Stimulated activated naive CD8-positive, alpha-beta T cell treated with anti-CD3 and anti-CD28 coated beads, Interleukin-15, Interleukin-2, amounts not matched to agents 100 ng/mL and 50 ng/mL, for 24 hours (primary cell): Measurements from ENCODE around the gene SLC22A16.
"Not testable (repeated sequence)": the region's sequence is repeated elsewhere in the genome, so short reads cannot be mapped to it uniquely, and the experiment has no call there.

Experiments used
- H3K27ac Mint-ChIP-seq: one replicate; pipeline ENCODE4 v1.8.0; 2021; ENCODE audit warnings: mild to moderate bottlenecking, mixed read lengths
- H3K27me3 Mint-ChIP-seq: one replicate; pipeline ENCODE4 v1.8.0; 2021; ENCODE audit warnings: mixed read lengths
- H3K36me3 Mint-ChIP-seq: one replicate; pipeline ENCODE4 v1.8.0; 2021; ENCODE audit warnings: low read depth, mixed read lengths
- H3K4me1 Mint-ChIP-seq: one replicate; pipeline ENCODE4 v1.8.0; 2021; ENCODE audit warnings: low read depth, mixed read lengths
- H3K4me3 Mint-ChIP-seq: one replicate; pipeline ENCODE4 v1.8.0; 2021; ENCODE audit warnings: mild to moderate bottlenecking, mixed read lengths
- H3K9me3 Mint-ChIP-seq: one replicate; pipeline ENCODE4 v1.8.0; 2021; ENCODE audit warnings: mixed read lengths

The SLC22A16 gene

DNA sequence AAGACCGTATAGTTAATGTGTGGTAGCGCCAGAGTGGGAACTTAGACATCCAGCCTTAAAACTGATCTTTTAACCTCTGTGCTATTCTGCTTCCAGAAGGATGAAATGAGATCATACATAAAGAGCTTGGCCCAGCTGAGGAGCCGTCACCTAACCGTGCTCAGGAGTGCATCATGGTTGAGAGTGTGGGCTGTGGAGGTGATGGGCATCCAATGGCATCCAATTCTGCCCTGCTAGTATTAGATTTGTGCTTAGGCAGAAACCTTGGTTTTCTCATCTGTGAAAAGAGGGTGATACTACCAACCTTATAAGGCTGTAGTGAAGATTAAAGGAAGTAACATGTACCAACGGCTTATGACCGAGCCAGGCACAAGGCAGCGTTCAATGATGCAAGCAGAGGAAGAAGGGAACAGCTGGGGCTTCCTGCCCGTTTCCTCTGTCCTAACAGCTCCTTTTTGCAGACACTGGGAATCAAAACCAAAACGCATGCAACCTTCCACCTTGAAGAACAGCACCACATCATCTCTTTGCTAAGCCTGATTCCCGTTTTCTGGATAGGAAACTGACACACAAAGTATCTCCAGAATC is 1.3 kb downstream of the SLC22A16 start:
- Mint-ChIP-seq H3K4me3 (peak overlapping the region; percentile 58), H3K36me3 (no peaks in the 10 kb centered on the region), H3K9me3 (no peaks in the 10 kb centered on the region), H3K4me1 (peaks cover 10% of the 10 kb centered on the region), H3K27me3 (peaks cover 39% of the 10 kb centered on the region), H3K27ac (no peak overlapping the region)

DNA sequence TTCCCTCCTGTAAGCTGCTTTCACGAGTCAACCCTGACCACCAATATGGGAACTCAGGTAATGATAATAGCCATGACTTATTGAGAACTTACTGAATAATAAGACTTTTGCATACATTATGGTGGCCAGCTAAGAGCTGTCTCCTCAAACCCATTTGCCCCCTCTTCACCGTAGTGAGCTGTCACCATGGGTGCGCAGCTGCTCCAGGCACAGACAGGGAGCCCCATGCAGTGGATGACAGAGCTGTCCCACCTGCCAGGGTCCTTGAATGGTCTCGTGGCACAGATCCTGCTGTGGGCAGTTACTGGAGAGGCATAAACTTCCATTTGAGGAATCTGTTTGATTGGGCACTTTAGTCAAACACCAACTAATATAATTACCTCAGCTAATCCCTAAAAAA is 1.9 kb downstream of the SLC22A16 start:
- Mint-ChIP-seq H3K27ac (no peak overlapping the region), H3K27me3 (peaks cover 39% of the 10 kb centered on the region), H3K4me3 (no peak overlapping the region), H3K4me1 (peaks cover 10% of the 10 kb centered on the region), H3K36me3 (no peaks in the 10 kb centered on the region), H3K9me3 (no peaks in the 10 kb centered on the region)

DNA sequence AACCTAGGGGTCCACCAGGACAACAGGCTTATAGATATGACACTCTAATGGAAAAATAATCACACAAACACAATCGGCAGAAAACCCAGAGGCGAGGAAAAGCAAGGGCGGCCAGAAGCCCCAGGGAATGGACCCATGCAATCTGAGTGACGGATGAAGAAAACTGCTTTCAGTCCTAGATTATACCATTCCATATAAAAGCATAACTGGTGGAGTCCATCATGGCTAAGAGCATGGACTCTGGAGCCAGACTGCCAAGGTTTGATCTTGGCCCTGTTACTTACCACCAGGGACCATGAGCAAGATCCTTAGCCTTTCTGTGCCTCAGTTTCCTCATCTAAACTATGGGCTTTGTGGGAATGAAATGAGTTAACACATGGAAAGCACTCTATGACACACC is 3.7 kb downstream of the SLC22A16 start:
- no peak overlapping the region for H3K27ac Mint-ChIP-seq
- H3K4me3 Mint-ChIP-seq: no peak overlapping the region
- no peaks in the 10 kb centered on the region for H3K36me3 Mint-ChIP-seq
- H3K4me1 Mint-ChIP-seq: peaks cover 10% of the 10 kb centered on the region
- no peaks in the 10 kb centered on the region for H3K9me3 Mint-ChIP-seq
- H3K27me3 Mint-ChIP-seq: peaks cover 29% of the 10 kb centered on the region

DNA sequence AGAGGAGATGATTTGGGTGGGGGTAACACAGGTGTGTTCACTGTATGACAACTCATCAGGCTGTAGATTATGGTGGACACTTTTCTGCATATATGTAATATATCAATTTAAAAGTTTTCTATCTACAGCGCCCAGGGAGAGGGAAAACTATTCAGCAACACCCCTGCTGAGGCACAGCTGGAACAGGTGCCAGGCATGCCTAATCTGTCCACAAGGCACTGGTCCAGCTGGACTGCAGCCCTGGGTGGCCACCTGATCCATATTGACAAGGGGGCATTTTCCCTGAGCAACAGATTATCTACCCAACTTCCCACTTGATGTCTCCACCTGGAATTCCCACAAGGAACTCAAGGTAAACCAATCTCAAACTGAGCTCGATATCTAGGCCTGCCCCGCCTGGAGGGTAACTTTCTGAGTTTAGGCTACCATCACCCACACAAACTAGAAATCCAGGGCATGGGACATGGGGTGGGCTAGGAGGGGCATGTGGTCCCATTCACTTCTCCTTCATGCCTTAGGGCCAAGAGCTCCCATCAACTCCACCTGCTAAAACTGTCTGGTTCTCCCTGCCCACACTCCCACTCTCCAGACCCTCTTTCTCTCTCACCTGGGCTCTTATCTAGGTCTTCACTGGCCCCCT is 4.6 kb downstream of the SLC22A16 start:
- Mint-ChIP-seq H3K36me3 (no peaks in the 10 kb centered on the region), H3K27ac (no peak overlapping the region), H3K9me3 (no peaks in the 10 kb centered on the region), H3K4me1 (peaks cover 10% of the 10 kb centered on the region), H3K4me3 (no peak overlapping the region), H3K27me3 (peaks cover 32% of the 10 kb centered on the region)

DNA sequence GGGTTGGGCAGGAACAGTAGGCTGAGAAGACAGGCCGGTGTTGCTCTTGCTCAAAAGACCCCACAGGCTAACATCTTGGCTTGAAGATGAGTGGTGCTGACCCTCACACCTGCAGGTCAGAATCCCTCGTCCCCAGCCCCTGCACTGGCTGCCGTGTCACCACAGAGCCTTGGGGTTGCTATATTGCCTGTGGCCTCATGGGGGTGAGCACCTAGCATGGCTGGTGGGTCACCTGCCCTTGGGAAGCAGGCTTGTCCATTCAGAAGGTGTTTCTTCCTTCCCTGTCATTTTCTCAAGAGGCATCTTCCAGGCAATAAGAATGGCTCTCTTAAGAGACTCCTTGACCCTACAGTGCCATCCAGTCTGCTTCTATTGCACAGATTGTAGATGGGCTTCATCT is 7.7 kb downstream of the SLC22A16 start:
- H3K4me3 Mint-ChIP-seq: no peak overlapping the region
- H3K27me3 Mint-ChIP-seq: peaks cover 9% of the 10 kb centered on the region
- H3K9me3 Mint-ChIP-seq: peaks cover 4% of the 10 kb centered on the region
- no peaks in the 10 kb centered on the region for H3K36me3 Mint-ChIP-seq
- no peaks in the 10 kb centered on the region for H3K4me1 Mint-ChIP-seq
- no peak overlapping the region for H3K27ac Mint-ChIP-seq

DNA sequence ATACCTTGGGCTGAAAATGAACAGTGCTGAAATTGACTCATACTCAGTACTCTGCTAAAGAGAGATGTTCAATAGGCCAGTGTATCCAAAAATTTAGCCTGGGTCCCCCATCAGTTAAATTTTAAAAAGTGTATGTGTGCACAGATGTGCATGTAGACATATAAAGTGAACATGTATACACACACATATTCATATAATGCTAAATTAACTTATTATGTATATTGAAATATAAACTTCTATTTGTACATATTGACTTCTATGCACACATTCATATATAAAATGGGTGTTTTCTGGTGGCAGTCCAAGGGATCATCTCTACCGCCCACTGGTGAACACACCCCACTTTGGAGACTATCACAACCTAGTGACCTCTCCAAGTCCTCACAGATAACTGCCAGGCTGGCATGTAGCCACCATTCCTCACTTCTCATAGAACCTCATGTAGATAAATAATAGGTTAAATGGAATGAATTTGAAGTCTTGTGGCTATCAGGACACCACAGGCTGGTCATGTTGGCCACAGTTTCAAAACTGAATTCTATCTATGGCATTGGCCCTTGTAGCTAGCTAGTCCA is 8.8 kb downstream of the SLC22A16 start:
- H3K4me1 Mint-ChIP-seq: no peaks in the 10 kb centered on the region

DNA sequence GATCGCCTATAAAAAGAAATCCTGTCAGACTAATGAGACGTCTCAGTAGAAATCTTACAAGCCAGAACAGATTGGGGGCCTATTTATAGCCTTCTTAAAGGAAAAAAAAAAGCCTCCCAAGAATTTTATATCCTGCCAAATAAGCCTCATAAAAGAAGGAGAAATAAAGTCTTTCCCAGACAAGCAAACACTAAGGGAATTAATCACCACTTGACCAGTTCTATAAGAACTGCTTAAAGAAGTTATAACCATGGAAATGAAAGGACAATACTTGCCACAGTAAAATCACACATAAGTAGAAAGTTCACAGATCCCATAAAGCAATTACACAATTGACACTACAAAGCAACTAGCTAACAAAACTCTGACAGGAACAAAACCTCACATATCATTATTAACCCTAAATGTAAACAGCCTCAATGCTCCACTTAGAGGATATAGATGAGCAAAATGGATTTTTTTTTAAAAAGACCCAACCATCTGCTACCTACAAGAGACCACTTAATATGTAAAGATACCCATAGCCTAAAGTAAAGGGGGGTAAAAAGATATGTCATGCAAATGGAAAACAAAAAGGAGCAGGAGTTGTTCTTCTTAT is 13.4 kb downstream of the SLC22A16 start:
- Mint-ChIP-seq H3K4me3 (no peak overlapping the region), H3K27ac (no peak overlapping the region), H3K4me1 (no peaks in the 10 kb centered on the region), H3K9me3 (peaks cover 18% of the 10 kb centered on the region), H3K36me3 (no peaks in the 10 kb centered on the region), H3K27me3 (peaks cover 10% of the 10 kb centered on the region)

More for the DNA sequence above, 8.8 kb downstream of the SLC22A16 start:
- Mint-ChIP-seq H3K27me3 (peaks cover 9% of the 10 kb centered on the region), H3K36me3 (no peaks in the 10 kb centered on the region), H3K9me3 (peaks cover 5% of the 10 kb centered on the region), H3K4me3 (no peak overlapping the region), H3K27ac (no peak overlapping the region)

DNA sequence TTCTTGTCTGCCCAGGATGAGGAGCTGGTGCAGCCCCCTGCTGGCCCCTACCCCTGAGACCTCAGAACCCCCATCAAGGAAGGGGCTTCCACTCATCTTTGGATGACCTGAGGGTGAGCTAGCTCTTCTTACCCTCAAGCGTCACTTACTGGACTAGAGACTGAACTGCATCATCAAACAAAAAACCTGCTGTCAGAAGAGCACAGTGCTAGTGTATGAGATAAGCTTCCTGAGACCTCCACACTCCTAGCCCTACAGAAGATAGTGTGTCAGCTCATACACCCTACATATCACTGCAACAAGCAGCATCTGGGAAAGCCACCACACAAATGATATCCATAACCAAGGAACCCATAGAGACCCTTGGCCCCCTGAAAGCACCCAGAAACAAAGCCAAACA is 15.0 kb downstream of the SLC22A16 start:
- H3K9me3 Mint-ChIP-seq: peaks cover 18% of the 10 kb centered on the region

DNA sequence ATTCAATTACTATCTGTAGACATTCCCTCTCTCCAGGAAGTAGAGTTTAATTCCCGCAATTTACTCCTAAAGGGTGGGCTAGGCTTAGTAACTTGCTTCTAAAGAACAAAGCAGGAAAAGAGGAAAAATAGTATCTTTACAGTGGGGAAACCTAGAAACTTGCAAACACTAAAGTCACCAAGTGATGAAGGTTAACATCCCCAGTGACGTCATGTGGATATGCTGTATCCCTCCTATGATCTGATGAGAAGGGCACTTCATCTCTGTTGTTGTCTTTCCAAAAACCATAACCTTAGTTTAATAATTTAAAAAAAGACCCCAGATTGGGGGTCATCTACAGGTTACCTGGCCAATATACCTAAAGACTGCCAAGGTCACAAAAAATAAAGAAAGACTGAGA is 17.3 kb downstream of the SLC22A16 start:
- no peaks in the 10 kb centered on the region for H3K4me1 Mint-ChIP-seq
- H3K9me3 Mint-ChIP-seq: peaks cover 18% of the 10 kb centered on the region
- H3K4me3 Mint-ChIP-seq: no peak overlapping the region
- peaks cover 8% of the 10 kb centered on the region for H3K27me3 Mint-ChIP-seq
- H3K27ac Mint-ChIP-seq: no peak overlapping the region
- H3K36me3 Mint-ChIP-seq: no peaks in the 10 kb centered on the region

More for the DNA sequence above, 15.0 kb downstream of the SLC22A16 start:
- H3K4me1 Mint-ChIP-seq: no peaks in the 10 kb centered on the region
- H3K27me3 Mint-ChIP-seq: peaks cover 8% of the 10 kb centered on the region
- H3K4me3 Mint-ChIP-seq: no peak overlapping the region
- no peaks in the 10 kb centered on the region for H3K36me3 Mint-ChIP-seq
- H3K27ac Mint-ChIP-seq: no peak overlapping the region

DNA sequence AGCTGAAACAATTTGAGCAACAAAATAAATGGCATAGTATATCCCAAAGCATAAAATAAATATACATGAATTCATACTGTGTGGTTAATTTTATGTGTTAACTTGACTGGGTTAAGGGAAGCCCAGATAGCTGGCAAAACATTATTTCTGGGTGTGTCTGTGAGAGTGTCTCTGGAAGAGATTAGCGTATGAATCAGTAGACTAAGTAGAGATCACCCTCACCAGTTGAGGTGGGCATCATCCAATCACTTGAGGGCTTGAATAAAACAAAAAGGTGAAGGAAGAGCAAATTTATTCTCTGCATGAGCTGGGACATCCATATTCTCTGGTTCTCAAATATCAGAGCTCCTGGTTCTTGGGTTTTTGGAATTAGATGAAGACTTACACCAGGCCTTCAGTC is 17.9 kb downstream of the SLC22A16 start:
- no peaks in the 10 kb centered on the region for H3K36me3 Mint-ChIP-seq
- H3K4me3 Mint-ChIP-seq: no peak overlapping the region
- no peak overlapping the region for H3K27ac Mint-ChIP-seq
- no peaks in the 10 kb centered on the region for H3K4me1 Mint-ChIP-seq
- peaks cover 8% of the 10 kb centered on the region for H3K27me3 Mint-ChIP-seq
- peaks cover 14% of the 10 kb centered on the region for H3K9me3 Mint-ChIP-seq

DNA sequence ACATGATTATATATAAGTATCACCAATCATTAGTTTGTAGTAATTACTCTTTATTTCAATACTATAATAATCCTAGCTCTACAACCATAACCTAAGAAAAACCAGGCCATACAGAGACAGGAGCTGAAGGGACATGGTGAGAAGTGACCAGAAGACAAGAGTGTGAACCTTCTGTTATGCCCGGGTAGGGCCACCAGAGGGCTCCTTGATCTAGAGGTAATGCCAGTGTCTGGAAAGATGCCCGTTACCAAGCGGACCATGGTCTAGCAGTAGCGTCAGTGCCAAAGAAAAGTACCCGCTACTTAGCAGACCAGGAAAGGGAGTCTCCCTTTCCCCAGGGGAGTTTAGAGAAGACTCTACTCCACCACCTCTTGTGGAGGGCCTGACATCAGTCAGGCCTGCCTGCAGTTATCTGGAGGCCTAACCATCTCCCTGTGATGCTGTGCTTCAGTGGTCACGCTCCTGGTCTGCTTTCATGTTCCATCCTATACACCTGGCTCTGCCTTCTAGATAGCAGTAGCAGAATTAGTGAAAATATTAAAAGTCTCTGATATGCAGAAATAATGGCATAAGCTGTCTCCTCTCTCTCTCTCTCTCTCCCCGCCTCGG is 18.7 kb downstream of the SLC22A16 start:
- H3K27me3 Mint-ChIP-seq: peaks cover 11% of the 10 kb centered on the region
- H3K27ac Mint-ChIP-seq, H3K36me3 Mint-ChIP-seq, H3K4me3 Mint-ChIP-seq, H3K4me1 Mint-ChIP-seq: not testable (repeated sequence)
- H3K9me3 Mint-ChIP-seq: peaks cover 14% of the 10 kb centered on the region

DNA sequence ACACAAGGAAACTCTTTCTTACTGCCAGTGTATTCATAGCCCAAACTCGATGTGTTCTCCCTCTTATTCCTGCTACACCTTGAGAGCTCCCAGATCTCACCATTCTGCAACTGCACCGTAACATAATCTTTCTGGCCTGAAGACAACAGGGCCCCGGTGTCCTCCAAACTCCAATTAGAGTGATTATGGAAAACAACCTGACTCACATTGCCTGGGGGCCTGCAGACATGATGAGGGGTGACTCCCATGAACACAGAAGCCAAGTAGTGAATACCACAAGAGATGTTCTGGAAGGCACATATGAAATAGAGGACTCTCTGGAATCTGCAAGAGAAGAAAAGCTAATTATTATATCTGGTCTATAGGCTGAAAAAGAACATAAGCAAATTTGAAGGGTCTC is 19.7 kb downstream of the SLC22A16 start:
- H3K36me3 Mint-ChIP-seq: no peaks in the 10 kb centered on the region
- no peak overlapping the region for H3K27ac Mint-ChIP-seq
- H3K9me3 Mint-ChIP-seq: peaks cover 10% of the 10 kb centered on the region
- peaks cover 12% of the 10 kb centered on the region for H3K27me3 Mint-ChIP-seq
- no peak overlapping the region for H3K4me3 Mint-ChIP-seq
- H3K4me1 Mint-ChIP-seq: no peaks in the 10 kb centered on the region

DNA sequence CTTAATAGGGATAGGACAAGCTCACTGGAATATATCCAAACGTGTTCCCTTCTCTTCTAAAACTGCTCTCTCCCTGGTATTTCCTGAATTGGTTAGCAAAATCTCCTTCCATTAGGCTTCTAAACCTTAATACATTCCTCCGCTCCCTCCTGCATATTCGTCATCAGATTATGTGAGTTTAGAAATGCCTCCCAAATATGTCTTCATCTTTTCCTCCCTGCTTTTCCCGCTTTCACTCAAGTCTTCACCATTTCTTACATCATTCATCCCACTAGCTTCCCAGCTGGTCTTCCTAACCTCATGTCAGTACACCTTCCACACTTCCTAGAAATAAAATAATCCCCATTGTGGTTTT is 26.9 kb downstream of the SLC22A16 start:
- H3K4me1 Mint-ChIP-seq: no peaks in the 10 kb centered on the region
- H3K36me3 Mint-ChIP-seq: no peaks in the 10 kb centered on the region
- no peaks in the 10 kb centered on the region for H3K9me3 Mint-ChIP-seq
- no peak overlapping the region for H3K27ac Mint-ChIP-seq
- peaks cover 10% of the 10 kb centered on the region for H3K27me3 Mint-ChIP-seq
- no peak overlapping the region for H3K4me3 Mint-ChIP-seq

DNA sequence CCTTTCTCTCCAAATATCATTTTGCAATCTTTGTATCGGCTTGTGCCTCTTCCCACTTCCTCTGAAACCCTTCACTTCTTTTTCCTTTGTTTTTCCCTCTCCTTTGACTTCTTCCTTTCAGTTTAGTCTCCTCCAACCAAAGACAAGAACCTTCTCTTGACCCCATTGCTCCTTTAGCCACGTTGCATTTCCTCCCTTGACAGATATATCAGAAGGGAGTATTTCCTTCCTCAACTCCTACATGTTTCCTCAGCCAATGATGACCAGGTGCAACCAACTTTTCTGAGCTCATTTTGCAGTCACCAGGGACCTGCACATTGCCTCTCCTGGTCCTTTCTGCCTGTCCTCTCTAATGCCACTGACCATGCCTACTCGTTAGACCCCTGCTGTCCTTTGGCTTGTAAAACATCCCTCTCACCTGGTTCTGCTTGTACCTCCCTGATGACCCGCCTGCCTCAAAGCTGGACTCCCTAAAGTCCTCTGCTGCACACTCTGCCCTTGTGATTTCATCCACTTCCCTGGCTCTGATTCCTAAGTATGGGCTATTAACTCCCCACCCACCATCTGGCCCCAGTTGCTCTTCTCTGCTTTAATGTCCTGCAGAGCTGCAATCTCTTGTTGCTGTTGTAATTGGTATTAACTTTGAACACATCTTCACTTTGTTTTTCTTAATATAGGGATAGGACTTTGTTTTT is 27.4 kb downstream of the SLC22A16 start:
- no peak overlapping the region for H3K4me3 Mint-ChIP-seq
- H3K27me3 Mint-ChIP-seq: peaks cover 10% of the 10 kb centered on the region
- no peaks in the 10 kb centered on the region for H3K36me3 Mint-ChIP-seq
- H3K9me3 Mint-ChIP-seq: no peaks in the 10 kb centered on the region
- no peaks in the 10 kb centered on the region for H3K4me1 Mint-ChIP-seq
- no peak overlapping the region for H3K27ac Mint-ChIP-seq

DNA sequence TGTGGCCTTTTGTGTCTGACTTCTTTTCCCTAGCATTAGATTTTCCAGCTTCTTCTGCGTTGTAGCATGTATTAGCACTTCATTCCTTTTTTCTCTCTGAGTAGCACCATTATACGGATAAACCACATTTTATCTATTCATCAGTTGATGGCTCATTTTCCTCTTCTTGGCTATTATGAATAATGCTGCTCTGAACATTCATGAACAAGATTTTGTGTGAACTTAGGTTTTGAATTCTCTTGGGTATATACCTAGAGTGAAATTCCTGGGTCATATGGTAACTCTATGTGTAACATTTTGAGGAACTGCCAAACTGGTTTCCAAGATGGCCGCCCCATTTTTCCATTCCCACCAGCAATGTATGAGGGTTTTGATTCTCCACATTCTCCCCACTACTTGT is 28.7 kb downstream of the SLC22A16 start:
- Mint-ChIP-seq H3K27ac (no peak overlapping the region), H3K4me1 (no peaks in the 10 kb centered on the region), H3K4me3 (no peak overlapping the region), H3K36me3 (no peaks in the 10 kb centered on the region), H3K9me3 (no peaks in the 10 kb centered on the region), H3K27me3 (peaks cover 8% of the 10 kb centered on the region)
